ENCODE results near the gene UBE2U.
"Not testable (repeated sequence)": the region's sequence is repeated elsewhere in the genome, so short reads cannot be mapped to it uniquely, and the experiment has no call there.

Gene UBE2U

DNA sequence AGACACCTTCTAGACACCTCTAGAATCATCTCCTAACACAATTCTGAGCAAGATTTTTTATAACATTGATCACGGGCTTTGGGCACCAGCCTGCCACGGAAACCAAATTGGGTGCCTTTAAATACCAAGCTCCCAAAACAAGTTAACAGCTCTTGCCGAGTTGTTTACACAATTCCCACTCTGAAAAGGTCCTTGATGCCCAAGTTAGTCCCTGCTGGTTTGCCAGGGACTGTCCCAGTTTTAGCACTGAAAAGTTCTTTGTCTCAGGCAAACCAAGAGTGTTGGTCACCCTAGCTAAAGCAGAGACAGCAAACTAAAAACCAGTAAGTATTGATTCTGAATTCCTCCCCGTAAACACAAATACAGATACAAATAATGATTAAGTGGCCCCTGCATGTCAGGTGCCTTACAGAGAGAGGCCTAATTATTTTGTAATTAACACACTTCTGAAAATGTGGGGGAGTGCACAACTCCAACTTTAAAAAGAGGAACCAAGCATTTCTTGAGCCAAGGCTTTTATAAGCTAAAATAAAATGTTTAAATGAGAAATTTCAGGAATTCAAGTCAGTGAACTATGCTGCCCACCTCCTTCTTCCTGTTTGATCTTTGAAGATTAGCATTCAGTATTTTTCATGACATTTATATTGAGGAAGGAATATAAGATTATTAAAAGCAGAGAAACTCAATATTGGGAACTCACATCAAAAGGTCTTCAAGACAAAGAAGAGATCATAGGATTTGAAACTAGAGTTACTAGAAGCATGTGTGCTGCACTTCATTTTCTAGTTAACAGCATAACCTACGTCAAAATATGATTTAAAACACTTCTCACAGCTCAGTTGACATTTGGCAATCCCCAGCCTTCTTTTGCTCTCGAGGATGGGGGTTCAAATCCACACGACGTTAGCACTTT lies 9.0 kb upstream of the UBE2U start:
- no peak for DNase-seq

DNA sequence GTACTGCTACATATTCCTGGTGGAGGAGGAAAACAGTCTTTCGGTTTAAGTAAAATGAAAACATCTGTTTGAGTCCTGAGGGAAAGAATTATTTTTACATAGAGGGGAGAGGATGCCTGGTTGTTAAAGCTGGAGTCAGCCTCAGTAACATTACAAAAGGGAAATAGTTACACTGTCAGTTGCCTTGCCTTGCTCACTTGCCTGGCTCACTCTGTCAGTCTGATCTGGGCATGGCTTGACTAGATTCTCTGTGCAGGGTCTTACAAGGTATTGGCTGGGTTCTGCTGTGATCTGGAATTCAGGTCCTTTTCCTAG lies 8.4 kb upstream of the UBE2U start:
- no peak for DNase-seq

DNA sequence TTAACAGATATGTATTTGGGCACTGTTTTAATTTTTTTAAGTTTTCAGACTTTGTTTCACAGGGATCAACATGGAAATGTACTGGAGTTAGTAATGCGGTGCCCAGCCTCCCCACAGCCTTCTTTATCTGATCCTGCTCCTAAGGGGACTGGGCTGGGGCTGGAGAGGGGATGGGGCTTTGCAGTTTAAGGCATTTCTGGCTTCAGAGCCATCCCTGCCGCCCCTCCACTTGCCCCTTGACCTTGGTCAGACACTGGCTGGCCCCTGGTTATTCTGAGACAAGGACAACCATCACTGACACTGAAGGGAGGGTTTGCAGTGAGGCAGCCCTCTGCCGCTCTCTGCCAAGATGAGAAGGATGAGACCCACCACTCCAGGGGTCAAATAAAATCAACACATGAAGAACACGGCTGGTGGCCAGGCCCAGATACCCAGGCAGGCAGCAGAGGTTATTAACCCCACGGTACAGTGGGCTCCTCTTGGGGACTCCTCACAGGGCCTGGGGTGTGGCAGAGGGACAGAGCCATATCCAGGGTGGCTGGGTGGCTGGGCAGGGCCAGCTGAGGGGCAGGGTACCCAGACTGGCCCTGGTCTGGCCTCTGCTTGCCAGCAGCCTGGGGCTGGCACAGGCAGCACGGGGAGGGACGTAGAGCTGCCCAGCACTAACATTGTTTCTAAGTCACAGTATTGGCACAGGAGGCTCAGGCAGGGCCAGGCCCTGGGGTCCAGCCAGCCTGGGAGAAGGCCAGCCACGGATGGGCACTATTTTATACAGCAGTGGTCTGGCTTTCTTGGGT lies 7.2 kb upstream of the UBE2U start:
- no peak for DNase-seq

DNA sequence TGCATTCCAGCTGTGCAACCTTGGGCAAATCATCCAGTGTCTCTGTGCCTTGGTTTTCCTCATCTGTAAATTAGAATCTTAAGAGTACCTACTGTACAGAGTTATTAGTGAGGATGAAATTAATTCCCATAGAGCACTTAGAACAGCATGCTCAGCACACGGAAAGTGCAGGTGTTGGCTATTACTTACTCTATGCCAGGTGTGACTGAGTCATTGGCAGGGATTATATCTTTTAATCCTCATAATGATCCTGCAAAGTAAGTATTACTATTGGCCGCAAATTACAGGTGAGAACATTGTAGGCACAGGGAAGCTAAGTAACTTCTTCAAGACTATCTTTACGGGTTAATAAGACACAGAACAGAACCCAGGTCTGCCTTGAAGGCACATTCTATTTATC lies 6.3 kb upstream of the UBE2U start:
- DNase-seq = peak; percentile 36 to 84

DNA sequence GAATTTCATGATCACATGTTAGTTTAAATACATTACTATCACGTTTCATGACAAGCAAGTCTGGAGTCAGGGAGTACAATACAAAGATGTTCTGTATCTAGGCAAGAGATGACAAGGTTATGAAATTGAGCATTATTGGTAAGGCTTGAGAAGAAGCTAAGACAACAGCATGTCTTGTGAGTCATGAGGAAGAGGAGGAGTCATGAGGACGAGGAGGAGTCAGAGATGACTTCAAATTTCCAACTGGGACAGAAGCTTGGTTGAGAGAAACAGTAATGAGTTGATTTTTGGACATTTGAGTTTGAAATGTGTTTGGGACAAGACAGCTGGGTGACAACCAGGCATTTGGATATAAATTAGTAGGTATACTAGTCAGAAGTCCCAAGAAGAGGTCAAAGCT lies 4.3 kb upstream of the UBE2U start:
- DNase-seq = no peak

DNA sequence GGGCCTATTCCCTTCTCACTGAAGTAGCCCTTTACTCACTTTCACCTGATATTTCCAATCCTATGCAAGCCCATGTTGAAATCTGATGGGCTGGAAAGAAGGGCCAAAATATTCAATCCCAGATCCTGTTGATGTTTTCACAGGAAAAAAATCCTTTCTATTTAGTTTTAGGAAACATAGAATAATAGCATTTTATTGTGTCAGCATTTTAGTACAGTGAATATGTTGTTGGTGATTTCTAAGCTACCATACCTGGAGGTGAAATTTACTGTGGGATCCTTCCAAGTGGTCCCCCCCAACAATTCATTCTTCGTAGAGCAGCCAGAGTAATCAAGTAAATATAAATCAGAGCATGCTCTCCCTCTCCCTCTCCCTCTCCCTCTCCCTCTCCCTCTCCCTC lies 3.4 kb upstream of the UBE2U start:
- DNase-seq = no peak

DNA sequence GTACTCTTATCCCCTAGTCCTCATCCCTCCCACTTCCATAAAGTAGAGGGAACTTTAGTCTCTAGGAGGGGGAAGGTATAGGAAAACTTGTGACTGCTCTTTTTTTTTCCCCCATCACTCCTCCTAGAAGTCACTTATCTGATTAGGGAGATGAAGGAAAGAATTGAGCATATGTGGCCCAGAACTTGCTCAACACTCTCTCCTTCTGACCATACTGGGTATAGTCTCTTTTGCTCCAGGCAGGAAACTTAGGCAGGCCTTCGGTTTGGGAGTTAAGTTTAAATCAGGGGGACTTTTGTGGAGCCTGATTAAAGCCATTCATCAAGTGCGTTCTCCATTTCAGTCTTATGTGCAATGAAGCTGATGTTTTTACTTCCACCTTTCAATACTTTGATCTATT lies 5.8 kb downstream of the UBE2U start:
- DNase-seq = peak in 1 of 2 experiments; percentile 7

DNA sequence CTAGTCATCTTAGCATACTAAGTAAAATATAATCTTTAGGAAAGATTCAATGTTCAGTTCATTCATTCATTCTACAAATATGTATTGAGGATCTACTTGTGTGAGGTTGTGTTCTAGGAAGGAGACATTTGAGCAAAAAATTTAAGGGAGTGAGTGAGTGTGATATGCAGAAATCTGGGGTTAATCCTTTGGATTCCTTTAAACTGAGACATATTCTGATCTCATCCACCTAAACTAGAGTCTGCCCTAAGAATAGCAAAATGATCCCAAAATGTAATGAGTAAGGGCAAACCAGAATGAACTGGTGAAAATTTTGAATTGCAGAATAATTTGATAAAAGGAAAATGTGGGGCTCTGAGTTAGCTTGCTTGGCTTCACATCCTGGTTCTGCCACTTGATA lies 8.6 kb downstream of the UBE2U start:
- DNase-seq = no peak

DNA sequence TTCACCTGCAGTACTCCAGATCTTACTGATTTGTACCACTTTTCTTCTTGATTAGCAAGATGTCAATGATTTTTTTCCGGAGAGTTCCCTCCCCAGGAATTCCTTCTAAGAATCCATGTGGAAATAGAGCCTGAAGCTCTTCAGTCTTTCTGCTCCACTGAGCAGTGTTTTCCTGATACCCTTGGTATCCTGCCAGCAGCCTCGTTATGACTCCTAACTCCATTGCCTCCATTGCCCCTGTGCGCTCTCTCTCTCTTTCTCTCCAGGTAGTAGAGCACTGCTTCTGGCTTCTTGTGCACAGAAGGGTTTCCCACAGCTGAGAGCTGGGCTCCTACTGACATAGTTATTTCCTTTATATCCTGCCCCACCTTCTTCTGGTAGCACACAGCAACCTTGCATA lies 12.2 kb downstream of the UBE2U start:
- DNase-seq = peak in 1 of 2 experiments; percentile 1

DNA sequence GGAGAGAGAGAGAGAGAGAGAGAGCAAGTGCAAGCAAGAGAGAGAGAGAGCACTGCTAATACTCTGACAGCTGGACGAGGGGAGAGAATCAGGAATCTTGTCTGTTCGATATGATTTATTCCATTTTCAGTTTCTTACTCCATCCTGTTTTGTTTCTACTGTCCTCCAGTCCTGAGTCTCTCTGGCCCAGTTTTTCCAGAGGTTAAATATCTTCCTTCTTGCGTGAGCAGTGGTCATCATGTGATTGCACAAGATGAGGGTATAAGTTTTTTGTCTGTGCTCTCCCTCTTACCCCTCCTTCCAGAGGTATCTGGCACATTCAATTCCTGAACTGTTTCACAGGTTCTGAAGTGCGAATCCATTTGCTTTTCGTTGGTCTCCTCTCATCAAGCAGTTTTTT lies 16.8 kb downstream of the UBE2U start:
- DNase-seq = peak in 1 of 2 experiments; percentile 32

DNA sequence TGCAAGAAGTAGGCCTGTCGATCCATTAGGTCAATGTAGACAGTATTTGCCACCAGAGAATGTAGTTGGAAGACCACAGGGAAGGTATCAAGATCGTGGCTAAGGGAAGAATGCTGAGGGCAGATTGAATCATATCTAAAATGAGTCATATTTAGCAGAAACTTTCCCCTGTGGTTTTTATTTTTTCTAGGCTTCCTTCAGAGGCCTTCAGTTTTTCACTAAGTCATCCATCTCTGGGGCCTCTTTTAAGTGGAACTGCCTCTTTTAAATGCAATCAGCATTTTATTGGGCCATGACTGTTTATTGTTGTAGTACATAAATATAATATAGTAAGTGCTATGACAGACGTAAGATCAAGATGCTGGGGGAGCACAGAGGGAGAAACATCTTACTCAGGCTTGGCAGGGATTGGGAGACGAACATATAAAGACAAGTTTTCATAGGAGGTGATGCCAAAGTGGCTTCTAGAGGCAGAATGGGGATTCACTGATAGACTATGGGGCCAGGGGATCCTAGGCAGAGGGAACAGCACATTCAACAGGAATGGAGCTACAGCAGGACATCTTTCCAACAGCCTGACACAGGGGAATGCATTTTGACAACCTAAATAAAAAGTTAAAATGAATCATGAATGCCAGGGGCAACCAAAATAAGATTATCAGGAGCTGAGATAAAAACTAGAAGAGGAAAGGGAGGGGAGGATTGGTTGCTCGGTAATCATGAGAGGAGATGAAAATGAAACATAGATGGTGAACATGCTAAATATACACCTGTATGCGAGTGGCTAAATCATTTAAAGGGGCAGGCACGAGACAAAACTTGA lies 20.1 kb downstream of the UBE2U start:
- DNase-seq = no peak

DNA sequence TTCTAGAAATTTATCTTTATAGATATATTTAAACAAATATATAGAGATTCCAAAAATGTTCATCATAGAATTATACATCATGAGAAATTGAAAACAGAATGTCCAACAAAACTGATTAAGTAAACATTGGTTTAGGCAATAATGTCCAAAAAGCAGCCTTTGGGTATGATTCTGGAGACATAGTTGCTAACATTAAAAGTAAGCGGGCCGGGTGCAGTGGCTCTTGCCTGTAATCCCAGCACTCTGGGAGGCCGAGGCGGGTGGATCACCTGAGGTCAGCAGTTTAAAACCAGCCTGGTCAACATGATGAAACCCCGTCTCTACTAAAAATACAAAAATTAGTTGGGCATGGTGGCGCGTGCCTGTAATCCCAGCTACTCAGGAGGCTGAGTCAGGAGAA lies 20.8 kb downstream of the UBE2U start:
- not testable (repeated sequence) for DNase-seq

DNA sequence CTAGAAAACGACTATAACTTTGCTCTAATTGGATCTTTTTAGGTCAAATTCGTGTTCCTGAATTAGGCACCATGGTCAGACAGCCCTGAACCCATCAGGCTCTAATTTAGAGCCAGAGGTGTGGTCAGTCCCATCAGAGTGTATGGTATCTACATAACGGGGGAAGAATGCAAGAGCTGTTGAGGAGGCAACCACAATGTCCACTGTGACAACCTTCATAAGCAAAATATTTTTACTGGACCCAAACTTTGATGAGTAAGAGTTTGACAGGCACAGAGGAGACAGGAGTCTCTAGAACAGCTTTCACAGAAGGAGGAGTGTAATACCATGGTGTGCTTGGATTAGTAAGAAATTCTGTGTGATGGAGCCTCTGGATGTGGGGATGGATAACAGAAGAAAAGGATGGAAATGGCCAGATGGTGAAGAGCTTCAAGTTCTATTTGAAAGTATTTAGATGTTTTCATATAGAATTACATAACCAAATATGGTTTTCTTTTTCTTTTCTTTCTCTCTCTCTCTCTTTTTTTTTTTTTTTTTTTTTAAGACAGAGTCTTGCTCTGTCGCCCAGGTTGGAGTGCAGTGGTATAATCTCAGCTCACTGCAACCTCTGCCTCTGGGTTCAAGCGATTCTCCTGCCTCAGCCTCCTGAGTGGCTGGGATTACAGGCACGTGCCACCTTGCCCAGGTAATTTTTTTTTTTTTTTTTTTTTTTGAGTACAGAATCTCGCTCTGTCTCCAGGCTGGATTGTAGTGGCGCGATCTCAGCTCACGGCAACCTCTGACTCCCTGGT lies 24.9 kb downstream of the UBE2U start:
- peak; percentile 8 to 29 for DNase-seq

DNA sequence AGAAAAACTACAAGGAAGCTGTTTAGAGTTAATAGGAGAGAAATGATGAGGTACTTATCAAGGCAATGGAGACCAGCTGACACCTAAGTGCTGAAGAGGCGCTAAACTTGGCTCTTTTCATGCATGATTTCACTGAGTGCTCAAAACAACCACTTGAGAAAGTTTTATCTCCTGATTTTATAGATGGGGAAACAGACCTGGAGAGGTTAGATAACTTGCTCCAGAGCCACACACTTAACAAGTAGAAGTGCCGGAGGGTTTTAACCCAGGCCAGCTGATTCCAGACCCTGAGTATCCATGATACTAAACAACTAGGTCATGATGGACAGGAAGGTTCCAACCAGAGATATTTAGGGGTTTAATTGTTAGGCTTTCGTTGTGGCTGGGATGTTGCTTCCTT lies 25.9 kb downstream of the UBE2U start:
- DNase-seq = peak; percentile 77 to 92

DNA sequence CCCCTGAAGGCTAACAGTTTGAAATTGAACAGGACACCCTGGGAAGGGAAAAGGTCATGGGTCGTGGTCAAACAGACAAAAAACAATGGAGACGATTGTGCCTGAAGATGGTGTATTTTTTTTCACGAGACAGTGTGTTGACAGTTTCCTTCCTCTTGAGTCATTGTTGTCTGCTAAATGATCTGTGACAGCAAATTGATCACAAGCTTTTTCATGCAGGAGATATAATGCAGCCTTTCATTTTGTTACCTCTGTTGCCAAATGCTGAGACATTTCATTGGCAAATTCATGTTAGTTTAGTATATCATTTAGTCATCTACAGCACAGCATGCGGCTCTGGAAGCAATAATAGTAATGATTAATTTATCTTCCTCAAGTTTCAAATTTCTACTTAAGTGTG lies 27.7 kb downstream of the UBE2U start:
- DNase-seq = no peak

DNA sequence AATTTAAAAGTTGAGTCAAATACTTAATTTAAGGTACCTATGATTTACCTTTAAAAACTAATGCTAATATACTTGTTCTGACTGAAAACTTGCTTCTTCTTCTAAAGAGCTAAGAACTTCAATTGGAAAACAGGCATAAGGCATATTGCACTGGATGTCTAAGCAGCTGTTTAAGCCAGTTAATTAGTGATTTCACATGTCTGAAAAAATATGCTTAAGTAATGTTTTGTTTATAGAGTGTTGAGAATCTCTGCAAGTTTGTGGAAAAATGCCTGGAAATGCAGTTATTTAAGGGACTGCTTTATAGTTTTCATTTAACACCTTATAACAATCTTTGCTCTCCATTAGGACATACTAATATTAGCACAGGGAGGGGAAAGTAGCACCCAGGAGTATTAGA lies 28.2 kb downstream of the UBE2U start:
- DNase-seq = no peak

DNA sequence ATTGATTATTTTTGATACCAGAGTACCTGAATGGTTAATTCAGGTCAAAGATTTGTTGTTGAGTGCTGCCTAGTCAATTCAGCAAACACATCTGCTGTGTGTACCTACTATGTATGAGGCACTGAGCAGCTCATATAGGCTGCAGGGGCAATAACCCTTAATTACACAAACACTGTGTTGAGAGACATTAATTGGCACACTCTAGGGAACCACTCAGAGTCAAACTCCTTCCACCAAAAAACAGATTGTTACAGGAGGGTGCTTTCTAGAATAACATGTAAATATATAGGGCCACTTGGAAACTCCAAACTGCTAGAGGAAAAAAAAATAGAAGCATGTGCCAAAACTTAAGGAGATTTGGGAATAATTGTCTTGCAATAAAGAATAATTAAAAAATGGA lies 31.3 kb downstream of the UBE2U start:
- DNase-seq = no peak

DNA sequence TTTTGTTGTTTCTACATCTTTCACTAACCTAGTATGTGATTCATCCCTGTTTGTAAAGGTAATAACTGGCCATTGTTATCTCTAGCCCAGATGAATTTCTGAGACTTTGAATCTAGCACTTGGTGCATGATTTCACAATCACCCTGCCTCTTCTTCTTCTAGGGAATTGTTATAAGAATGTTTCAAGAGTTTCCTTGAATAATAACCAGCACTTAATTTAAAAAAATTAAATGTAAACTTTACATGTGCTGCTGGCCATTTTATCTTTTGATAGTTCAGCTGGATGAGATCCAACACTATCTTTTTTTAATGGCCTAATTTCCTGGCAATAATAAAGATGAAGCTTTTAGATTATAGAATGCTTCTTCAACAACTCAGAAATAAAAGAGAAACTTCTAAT lies 31.8 kb downstream of the UBE2U start:
- DNase-seq = no peak

DNA sequence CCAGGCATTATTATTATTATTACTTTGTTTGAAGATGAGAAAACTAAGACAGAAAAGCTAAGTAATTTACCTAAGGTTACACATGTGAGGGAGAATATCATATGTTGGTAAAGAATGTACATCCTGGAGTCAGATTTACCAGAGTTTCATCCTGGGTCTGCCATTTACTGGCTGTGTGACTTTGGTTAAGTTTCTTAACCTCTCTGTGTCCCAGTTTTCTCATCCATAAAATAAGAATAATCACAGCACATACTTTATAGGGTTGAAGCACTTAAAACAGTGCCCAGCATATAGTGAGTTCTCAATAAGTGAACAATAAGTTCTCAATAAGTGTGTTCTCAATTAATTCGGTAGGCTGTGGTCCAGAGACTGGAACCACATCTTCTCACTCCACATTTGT lies 32.5 kb downstream of the UBE2U start:
- no peak for DNase-seq

DNA sequence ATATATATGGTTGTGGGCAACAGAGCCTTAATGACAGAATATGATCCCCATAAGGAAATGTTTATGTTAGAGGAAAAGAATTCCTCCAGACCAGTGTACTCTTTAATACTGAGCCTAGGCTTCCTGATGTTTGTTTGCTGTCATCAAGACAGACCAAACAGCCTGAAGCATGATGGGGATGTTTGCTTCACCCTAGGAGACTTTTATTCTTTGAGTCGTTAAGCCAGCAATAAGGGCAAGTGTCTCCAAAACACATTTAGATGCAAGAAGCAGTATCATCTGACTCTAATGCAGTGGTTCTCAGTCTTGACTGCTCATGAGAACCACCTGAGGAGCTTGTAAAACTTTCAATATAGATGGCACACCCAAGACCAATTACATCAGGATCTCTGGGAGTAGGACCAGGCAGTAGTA lies 33.1 kb downstream of the UBE2U start:
- no peak for DNase-seq

DNA sequence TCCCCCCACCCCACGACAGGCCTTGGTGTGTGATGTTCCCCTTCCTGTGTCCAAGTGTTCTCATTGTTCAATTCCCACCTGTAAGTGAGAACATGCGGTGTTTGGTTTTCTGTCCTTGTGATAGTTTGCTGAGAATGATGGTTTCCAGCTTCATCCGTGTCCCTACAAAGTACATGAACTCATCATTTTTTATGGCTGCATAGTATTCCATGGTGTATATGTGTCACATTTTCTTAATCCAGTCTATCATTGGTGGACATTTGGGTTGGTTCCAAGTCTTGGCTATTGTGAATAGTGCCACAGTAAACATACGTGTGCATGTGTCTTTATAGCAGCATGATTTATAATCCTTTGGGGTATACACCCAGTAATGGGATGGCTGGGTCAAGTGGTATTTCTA lies 36.1 kb downstream of the UBE2U start:
- not testable (repeated sequence) for DNase-seq

DNA sequence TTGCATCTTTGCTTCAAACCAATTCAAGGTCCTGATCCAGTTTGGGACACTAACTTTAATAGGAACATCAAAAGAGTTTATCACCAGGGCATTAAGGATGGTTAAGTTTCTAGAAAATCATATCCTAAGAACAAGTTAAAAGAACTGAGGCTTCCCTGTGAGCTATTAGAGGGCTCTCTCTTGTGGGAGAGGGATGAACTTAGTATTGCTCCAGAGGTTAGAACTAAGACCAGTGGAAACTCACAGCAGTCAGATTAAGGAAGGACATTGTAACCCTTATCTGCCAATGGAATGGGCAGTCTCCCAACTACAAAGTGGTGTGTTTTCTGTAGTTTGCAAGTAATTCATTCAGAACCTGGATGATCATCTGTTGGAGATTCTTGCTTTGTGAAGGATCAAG lies 36.8 kb downstream of the UBE2U start:
- DNase-seq = peak in 1 of 2 experiments; percentile 9

DNA sequence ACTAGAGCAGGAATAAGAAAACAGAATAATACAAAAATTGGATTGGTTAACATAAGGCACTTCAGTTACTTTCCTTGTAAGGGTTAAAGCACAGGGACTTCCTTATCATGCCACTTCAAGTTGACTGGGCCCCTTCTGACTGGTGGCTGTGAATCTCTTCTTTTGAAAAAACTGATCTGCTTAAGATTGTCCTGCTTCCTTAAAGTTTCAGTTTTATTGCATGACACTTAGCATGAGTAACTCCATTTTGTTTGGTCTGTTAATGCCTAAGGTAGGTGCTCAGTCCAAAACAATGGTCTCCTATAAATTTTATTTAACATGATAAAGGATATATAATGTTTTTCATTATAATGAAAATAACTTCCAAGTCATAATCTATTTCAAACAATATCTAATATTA lies 37.6 kb downstream of the UBE2U start:
- DNase-seq = no peak

All from NCI-H524 (cell line).